Kidney epithelial cell (primary cell): ENCODE measurements around the gene KRT86. TPM values are rescaled to one million over a fixed set of nuclear protein-coding genes. Genes with fewer than 3 reads are reported as not detected.
"Not testable (repeated sequence)": the region's sequence is repeated elsewhere in the genome, so short reads cannot be mapped to it uniquely, and the experiment has no call there.

Source experiments
- DNase-seq: peaks from one replicate; pipeline ENCODE4 v3.0.0-alpha.2; 2010; ENCODE audit warnings: low read depth
- H3K27me3 ChIP-seq: 2 replicates; pipeline ENCODE4 v1.6.0; 2011; ENCODE audit warnings: low read length; ENCODE audit not compliant: control insufficient read depth, insufficient read depth
- H3K36me3 ChIP-seq: 2 replicates; pipeline ENCODE4 v1.5.1; 2011; ENCODE audit warnings: low read length; ENCODE audit not compliant: control insufficient read depth, insufficient read depth
- H3K4me3 ChIP-seq: 2 replicates; pipeline ENCODE4 v1.5.1; 2011; ENCODE audit warnings: low read depth, mild to moderate bottlenecking, control low read depth, low read length
- CTCF ChIP-seq: IDR thresholded peaks from 2 replicates; pipeline ENCODE4 v1.5.1; 2011; ENCODE audit warnings: mild to moderate bottlenecking, moderate library complexity, low read length, control low read depth, inconsistent platforms; ENCODE audit not compliant: insufficient read depth, poor library complexity, severe bottlenecking
- total RNA-seq: library from RNA; depleted of rRNA; stranded (reverse); fragments of >200 nt; gene quantifications from 2 replicates; pipeline ENCODE4 v1.2.3, GENCODE V29; 2015

Gene KRT86
- total RNA-seq, 1 donor from 2014 or later, result 6.9 TPM

- no peak for TF ChIP-seq CTCF
- no peak for DNase-seq
- Histone ChIP-seq H3K36me3 (no peaks in the 10 kb centered on the region), H3K4me3 (no peak overlapping the region), H3K27me3 (peaks cover 42% of the 10 kb centered on the region)
Observed at GRCh38 chr12:52311285-52311648, 36.8 kb downstream of the KRT86 start.

GRCh38 chr12:52312086-52312485, 37.6 kb downstream of the KRT86 start:
- TF ChIP-seq CTCF, result no peak
- Histone ChIP-seq H3K27me3 (peaks cover 39% of the 10 kb centered on the region), H3K36me3 (no peaks in the 10 kb centered on the region), H3K4me3 (no peak overlapping the region)
- DNase-seq, result no peak

GRCh38 chr12:52313461-52313860, 39.0 kb downstream of the KRT86 start:
- H3K27me3 ChIP-seq, result peaks cover 26% of the 10 kb centered on the region
- no peaks in the 10 kb centered on the region for H3K36me3 ChIP-seq
- no peak for TF ChIP-seq CTCF
- DNase-seq, result no peak
- no peak overlapping the region for H3K4me3 ChIP-seq

GRCh38 chr12:52313926-52314325, 39.5 kb downstream of the KRT86 start:
- peaks cover 26% of the 10 kb centered on the region for H3K27me3 ChIP-seq
- TF ChIP-seq CTCF, result no peak
- DNase-seq, result no peak
- no peaks in the 10 kb centered on the region for H3K36me3 ChIP-seq
- no peak overlapping the region for H3K4me3 ChIP-seq

- no peak for TF ChIP-seq CTCF
- no peaks in the 10 kb centered on the region for H3K36me3 ChIP-seq
- no peak for DNase-seq
- no peak overlapping the region for H3K4me3 ChIP-seq
- H3K27me3 ChIP-seq, result peaks cover 31% of the 10 kb centered on the region
Observed at GRCh38 chr12:52314511-52314910, 40.1 kb downstream of the KRT86 start.

- not testable (repeated sequence) for H3K36me3 ChIP-seq, DNase-seq, H3K4me3 ChIP-seq
- peaks cover 32% of the 10 kb centered on the region for H3K27me3 ChIP-seq
- peak; percentile 34 for TF ChIP-seq CTCF
Observed at GRCh38 chr12:52315721-52316120, 41.3 kb downstream of the KRT86 start.
